Heart right ventricle (tissue), 16 donors: ENCODE results near the gene RPL39L. TPM values are rescaled to one million over a fixed set of nuclear protein-coding genes. Genes with fewer than 3 reads are reported as not detected.
A peak's percentile ranks its signal among the peaks of the same experiment; 100 is the strongest.

Source experiments
- ATAC-seq, 8 donors: fragments of 200-7000 bp; cut with Tn5 transposase; one replicate each; pipeline ENCODE4 v1.9.1; 2020; ENCODE audit warnings: mild to moderate bottlenecking in 8 of 8, moderate library complexity in 8 of 8, moderate number of reproducible peaks in 1 of 8
- DNase-seq, 2 donors: peaks; one replicate each; pipeline ENCODE4 v3.0.0-alpha.2; 2020
- H3K27ac ChIP-seq, 10 donors: fragments of 200-600 bp; sonication (generic) in 2 of 10; one replicate each; pipeline versions ENCODE4 v1.5.0 to v1.8.0; 2020 to 2022; ENCODE audit warnings: mild to moderate bottlenecking in 3 of 10
- H3K27me3 ChIP-seq, 7 donors: fragments of 200-600 bp; one replicate each; pipeline ENCODE4 v1.8.0; 2021 to 2022; ENCODE audit warnings: mild to moderate bottlenecking in 2 of 7
- H3K36me3 ChIP-seq, 9 donors: fragments of 200-600 bp; sonication (generic) in 1 of 9; one replicate each; pipeline versions ENCODE4 v1.5.0 to v1.8.0; 2020 to 2022; ENCODE audit warnings: mild to moderate bottlenecking in 2 of 9
- H3K4me1 ChIP-seq, 9 donors: fragments of 200-600 bp; sonication (generic) in 1 of 9; one replicate each; pipeline versions ENCODE4 v1.5.0 to v1.8.0; 2020 to 2022; ENCODE audit warnings: mild to moderate bottlenecking in 4 of 9
- H3K4me3 ChIP-seq, 10 donors: fragments of 200-600 bp; sonication (generic) in 2 of 10; one replicate each; pipeline versions ENCODE4 v1.5.0 to v1.8.0; 2020 to 2022; ENCODE audit warnings: mild to moderate bottlenecking in 7 of 10, moderate library complexity in 2 of 10
- H3K9me3 ChIP-seq, 11 donors: fragments of 200-600 bp in 10 of 11; sonication (generic) in 2 of 11; one replicate each; pipeline versions ENCODE4 v1.5.0 to v1.8.0; 2013 to 2022; ENCODE audit warnings: mild to moderate bottlenecking in 2 of 11, control low read depth in 1 of 11, moderate library complexity in 1 of 11
- WGBS, 2 donors: extraction: QIAGEN DNeasy Blood & Tissue Kit; methylation state at CpG; one replicate each; pipeline ENCODE4 v1.1.7; 2013; ENCODE audit warnings: inconsistent platforms in 1 of 2; 5-methylcytosine and 5-hydroxymethylcytosine counted together
- intact Hi-C, 10 donors: fragments of 100-400 bp; cut with DNase I; formaldehyde crosslinking; loops; one replicate each; pipeline versions ENCODE4 v1.11.1 to v1.14.2; 2022
- polyA plus RNA-seq, 2 donors: library from polyadenylated mRNA; stranded (reverse); fragments of 200-250 nt; gene quantifications; one replicate each; pipeline ENCODE4 v1.2.3, GENCODE V29; 2013
- total RNA-seq, 10 donors: library from RNA; stranded (reverse); fragmentation: NEBNext Ultra II Directional in 3 of 10; extraction: Animal tissue kit (Norgen Biotek cat#: 25700) in 3 of 10; gene quantifications; one replicate each; pipeline versions ENCODE4 v1.2.1 to v1.2.4, GENCODE V29; 2021 to 2023
- TF ChIP-seq, protein P1 (sequence below), 9 donors: fragments of 200-600 bp; sonication (generic) in 2 of 9; IDR thresholded peaks; one replicate each; pipeline versions ENCODE4 v1.5.0 to v1.8.0; 2021 to 2022; ENCODE audit warnings: antibody characterized with exemption in 9 of 9, mild to moderate bottlenecking in 5 of 9, moderate library complexity in 1 of 9
- donor health status: Arrhythmogenic right ventricular cardiomyopathy.
- donor health status: ischemic (EF 13 %, LVEDD 7.1; RV severe dilation, severe dysfunction).
- donor health status: healthy with polysubstance abuse.
- donor health status: DM: no; HTN: yes; CAD: no.
- donor health status: DM: no; HTN: no; CAD: no.
- donor health status: ischemic (EF 25% LVEDD 6.9; RV normal size, moderate dysfunction).
- donor health status: ischemic (EF 25% LVEDD 5.7; RV mildly dilated, moderate dysfunction).
- donor health status: healthy.
- donor health status: DM: yes; HTN: yes; CAD: no.
- donor health status: Ischemic cardiomyopathy.
- donor health status: ischemic (EF 35%, LVEDD 5.7; RV mildly dilated, moderate dysfunction).
- donor health status: nonischemic (EF 11% LVEDD 7.7; RV severe dilation, severe dysfunction).
- donor health status: DM: yes; HTN: yes; CAD: no.
- donor health status: PGD.
- donor health status: ischemic (EF 29% LVEDD 5.4; RV normal size, mild dysfunction).
- donor health status: nonischemic (EF 23%, LVEDD 6.1; RV moderate dilation, normal function).

RPL39L gene
- total and polyA plus RNA-seq, 12 donors: 0.44 to 17.8 (median 5.6) TPM

DNA sequence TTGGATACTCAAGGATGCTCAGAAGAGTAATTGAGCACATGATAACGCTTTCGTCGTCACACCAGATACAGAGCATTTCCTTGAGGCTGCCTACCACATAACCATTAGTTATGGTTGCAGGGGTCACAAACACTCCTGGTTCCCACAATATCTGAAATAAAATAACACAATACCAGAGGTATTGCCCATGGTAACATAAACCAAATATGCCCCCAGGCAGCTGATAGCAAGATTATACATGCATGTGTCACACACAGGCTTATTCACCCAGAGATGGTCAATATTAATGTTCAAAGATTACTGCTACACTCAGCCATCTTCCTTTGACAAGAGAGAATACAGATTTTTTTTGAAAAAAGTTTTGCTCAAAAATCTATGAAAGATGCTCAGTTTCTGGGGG is 7.3 kb downstream of the RPL39L start:
- 91 to 99% methylated on average over 3 of the region's 3 CpGs for WGBS, 2 donors
- Histone ChIP-seq H3K9me3 (peaks cover 0 to 4% (median 0%) of the 10 kb centered on the region in 11 donors), H3K27ac (no peak overlapping the region), H3K36me3 (no peaks in the 10 kb centered on the region), H3K4me3 (no peak overlapping the region), H3K4me1 (peaks cover 0 to 21% (median 0%) of the 10 kb centered on the region in 9 donors), H3K27me3 (no peaks in the 10 kb centered on the region)
- TF ChIP-seq, protein P1, sequence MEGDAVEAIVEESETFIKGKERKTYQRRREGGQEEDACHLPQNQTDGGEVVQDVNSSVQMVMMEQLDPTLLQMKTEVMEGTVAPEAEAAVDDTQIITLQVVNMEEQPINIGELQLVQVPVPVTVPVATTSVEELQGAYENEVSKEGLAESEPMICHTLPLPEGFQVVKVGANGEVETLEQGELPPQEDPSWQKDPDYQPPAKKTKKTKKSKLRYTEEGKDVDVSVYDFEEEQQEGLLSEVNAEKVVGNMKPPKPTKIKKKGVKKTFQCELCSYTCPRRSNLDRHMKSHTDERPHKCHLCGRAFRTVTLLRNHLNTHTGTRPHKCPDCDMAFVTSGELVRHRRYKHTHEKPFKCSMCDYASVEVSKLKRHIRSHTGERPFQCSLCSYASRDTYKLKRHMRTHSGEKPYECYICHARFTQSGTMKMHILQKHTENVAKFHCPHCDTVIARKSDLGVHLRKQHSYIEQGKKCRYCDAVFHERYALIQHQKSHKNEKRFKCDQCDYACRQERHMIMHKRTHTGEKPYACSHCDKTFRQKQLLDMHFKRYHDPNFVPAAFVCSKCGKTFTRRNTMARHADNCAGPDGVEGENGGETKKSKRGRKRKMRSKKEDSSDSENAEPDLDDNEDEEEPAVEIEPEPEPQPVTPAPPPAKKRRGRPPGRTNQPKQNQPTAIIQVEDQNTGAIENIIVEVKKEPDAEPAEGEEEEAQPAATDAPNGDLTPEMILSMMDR (IDR thresholded peaks at IDR 0.05): no peak
- ATAC-seq: no peak
- intact Hi-C loops: no loop called here
- DNase-seq: no peak

DNA sequence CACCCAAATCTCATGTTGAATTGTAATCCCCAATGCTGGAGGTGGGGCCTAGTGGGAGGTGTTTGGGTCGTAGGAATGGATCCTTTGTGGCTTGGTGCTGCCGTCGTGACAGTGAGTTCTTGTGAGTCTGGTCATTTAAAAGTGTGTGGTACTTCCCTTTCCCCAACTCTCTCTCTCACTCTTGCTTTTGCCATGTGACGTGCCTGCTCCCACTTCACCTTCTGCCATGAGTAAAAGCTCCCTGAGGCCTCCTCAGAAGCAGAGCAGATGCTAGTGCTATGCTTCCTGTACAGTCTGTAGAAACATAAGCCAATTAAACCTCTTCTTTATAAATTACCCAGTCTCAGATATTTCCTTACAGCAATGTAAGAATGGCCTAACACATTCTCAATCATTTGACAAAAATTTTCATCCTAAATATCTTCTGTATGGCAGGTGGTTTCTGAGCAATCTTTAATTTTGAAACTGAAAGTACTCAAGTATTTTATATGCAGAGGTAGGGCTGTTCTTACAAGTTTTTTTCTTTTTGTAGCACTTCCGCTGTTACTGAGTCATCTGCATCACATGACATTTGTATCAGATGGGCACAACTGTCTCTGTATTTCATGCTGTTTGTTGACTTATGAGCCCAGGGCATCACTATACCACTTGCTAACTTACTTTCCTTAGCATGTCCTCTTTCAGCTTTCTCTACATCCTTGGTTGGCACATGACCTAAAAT is 8.8 kb downstream of the RPL39L start:
- TF ChIP-seq, protein P1 (IDR thresholded peaks at IDR 0.05): no peak
- Histone ChIP-seq H3K4me3 (peak overlapping the region in 1 of 10 donors; percentile 20), H3K9me3 (peaks cover 0 to 3% (median 0%) of the 10 kb centered on the region in 11 donors), H3K27me3 (no peaks in the 10 kb centered on the region), H3K27ac (peak overlapping the region in 6 of 10 donors; percentile 15 to 86 (median 51)), H3K36me3 (no peaks in the 10 kb centered on the region), H3K4me1 (peaks cover 0 to 21% (median 0%) of the 10 kb centered on the region in 9 donors)
- peak; percentile 43 to 92 (median 75) for ATAC-seq
- 81 to 87% methylated on average over 5 of the region's 5 CpGs for WGBS, 2 donors
- DNase-seq: no peak
- intact Hi-C loops: no loop called here

DNA sequence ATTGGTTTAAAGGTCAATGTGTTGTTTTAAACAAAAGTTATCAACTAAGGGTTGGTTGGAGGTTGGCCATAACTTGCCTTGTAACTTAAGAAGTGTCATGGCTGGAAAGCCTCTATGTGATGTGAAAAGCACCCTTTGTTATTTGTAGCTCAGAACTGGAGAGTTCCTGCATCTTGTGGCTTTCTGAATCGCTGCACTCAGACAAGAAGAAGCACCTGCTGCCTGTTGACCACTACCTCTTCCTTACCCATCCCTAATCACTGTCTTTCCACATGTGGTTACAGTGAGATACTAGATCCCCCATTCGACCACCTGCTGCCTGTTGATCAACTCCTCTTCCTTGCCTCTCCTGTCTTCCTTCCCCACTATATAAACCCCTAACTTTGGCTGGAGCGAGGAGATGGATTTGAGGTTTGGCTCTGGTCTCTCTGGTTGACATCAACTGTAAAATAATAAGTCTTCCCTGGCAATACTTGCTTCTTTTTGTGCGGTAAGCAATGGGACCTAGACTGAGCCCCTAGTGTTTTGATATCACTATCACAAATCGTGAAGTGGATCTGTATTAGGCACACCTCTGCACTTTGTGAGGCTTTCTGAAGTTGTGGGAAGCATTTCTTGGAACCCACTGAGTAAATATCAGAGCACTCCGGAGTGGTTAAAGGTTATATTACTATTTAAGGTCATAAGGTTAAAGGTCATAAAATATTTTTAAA is 13.8 kb downstream of the RPL39L start:
- TF ChIP-seq, protein P1 (IDR thresholded peaks at IDR 0.05): no peak
- no peak for DNase-seq
- H3K27me3 ChIP-seq: no peaks in the 10 kb centered on the region
- intact Hi-C loops: no loop called here
- no peaks in the 10 kb centered on the region for H3K9me3 ChIP-seq
- peaks cover 0 to 4% (median 0%) of the 10 kb centered on the region in 9 donors for H3K4me1 ChIP-seq
- WGBS, 2 donors: 84 to 93% methylated on average over 6 of the region's 6 CpGs
- no peaks in the 10 kb centered on the region for H3K36me3 ChIP-seq
- no peak overlapping the region for H3K27ac ChIP-seq
- ATAC-seq: no peak
- H3K4me3 ChIP-seq: no peak overlapping the region

DNA sequence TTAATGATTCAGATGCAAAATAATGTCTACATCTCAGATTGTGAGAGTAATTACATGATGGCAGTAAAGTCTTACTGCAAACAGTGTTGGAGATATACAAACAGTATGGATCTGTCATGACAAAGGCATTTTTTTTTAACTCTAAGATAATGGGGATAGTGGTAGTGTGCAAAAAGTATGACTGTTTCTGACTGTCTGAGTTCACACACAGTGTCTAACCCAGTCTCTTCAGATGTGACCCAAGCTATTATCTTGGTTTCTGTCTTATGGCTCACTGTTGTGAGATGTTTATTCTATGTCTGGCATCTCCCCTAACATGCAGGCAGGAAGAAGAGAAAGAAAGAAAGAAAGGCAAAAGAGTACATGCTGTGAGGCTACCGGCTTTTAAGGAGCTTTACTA is 17.0 kb downstream of the RPL39L start:
- H3K4me1 ChIP-seq: no peaks in the 10 kb centered on the region
- no peak for DNase-seq
- H3K27me3 ChIP-seq: no peaks in the 10 kb centered on the region
- no peaks in the 10 kb centered on the region for H3K36me3 ChIP-seq
- intact Hi-C loops: loop anchor here in 1 of 10 donors (5.0 kb wide), 1 partner anchor 40 kb away; no protein-coding TSS in a partner anchor
- 95 to 96% methylated on average over 1 of the region's 1 CpG for WGBS, 2 donors
- no peaks in the 10 kb centered on the region for H3K9me3 ChIP-seq
- ATAC-seq: no peak
- H3K4me3 ChIP-seq: no peak overlapping the region
- no peak overlapping the region for H3K27ac ChIP-seq
- TF ChIP-seq, protein P1 (IDR thresholded peaks at IDR 0.05): no peak
